Measurements from ENCODE around the gene CAMK2G. TPM values are rescaled to one million over a fixed set of nuclear protein-coding genes. Genes with fewer than 3 reads are reported as not detected.
"Not testable (repeated sequence)": the region's sequence is repeated elsewhere in the genome, so short reads cannot be mapped to it uniquely, and the experiment has no call there.

CAMK2G gene
- total RNA-seq, 1 experiment from 2014 or later = 24.0 TPM

DNA sequence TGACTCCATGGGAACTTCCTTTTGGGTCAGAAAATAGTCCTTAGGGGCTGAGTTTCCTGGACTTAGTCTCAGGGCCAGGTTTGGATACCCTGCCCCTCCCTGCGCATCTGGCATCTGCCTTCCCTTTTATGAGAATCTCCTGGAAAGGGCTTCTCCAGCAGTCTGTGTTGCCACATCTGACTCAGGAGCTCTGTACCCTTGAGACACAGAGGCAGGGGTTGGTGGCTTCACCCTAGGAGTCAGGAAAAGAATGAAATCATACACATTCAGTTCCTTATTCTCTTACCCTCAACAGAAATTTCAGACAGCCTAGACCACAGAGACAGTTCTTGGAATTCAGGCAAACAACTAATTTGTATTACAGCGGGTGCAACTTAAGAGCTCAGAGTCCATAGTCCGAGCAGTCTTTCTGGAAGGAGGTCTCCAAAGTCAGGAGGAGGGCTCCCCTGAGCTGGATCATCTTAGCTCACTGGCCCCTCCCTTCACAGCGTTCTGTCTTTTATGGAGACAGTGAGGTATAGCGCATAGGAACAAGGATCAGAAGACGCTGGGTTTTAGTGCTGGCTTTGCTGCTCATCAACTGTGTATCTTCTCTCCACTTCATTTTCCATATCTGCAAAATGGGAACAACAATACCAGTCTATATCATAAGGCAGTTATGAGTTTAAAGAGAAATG, 33.6 kb upstream of the CAMK2G start:
- Histone ChIP-seq H3K27me3 (no peaks in the 10 kb centered on the region), H3K36me3 (peaks cover 17% of the 10 kb centered on the region), H3K9me3 (no peaks in the 10 kb centered on the region), H3K4me3 (no peak overlapping the region)
- DNase-seq = peak; percentile 86

DNA sequence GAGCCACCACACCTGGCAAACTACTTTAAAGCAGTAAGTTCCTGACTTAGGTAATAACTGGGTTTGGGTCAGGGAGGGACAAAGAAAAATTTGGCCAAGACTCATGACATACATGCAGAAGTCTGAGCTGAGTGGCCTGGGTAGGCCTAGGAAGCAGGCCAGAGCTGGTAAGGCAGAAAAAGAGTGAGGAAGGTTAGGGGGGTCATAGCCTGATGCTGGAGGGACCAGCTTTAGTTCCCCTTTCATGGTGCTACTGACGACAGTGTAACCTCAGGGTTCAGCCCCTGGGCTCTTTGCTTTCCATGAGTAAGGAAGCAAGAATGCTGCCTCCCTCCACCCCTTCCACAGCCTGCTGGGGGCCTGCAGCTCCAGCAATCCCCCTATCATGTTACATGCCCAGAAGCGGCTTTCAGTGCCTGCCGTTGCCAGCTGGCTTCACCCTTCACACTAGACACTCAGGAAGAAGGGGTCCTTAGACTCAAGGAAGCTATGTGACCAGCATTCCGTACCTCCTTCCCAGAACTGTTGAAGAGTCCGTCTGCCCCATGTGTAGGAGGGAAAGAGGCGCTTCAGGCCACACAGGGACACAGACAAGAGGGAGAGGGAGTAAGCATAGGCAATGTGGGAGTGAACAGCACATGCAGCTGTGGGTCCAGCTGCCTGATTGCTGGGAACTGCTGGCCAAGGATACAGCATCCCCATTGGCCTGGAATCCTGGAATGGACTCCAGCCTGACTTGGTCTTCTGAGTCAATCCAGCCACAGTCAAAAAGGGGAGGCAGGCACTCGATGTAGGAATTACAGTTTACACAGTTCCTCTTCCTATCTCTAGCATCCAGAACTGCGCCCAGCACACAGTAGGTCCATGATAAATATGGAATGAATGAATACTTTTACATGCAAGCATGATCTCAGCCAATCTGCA, 32.4 kb upstream of the CAMK2G start:
- DNase-seq = peak; percentile 97
- Histone ChIP-seq H3K4me3 (no peak overlapping the region), H3K27me3 (no peaks in the 10 kb centered on the region), H3K36me3 (peaks cover 5% of the 10 kb centered on the region), H3K9me3 (no peaks in the 10 kb centered on the region)

DNA sequence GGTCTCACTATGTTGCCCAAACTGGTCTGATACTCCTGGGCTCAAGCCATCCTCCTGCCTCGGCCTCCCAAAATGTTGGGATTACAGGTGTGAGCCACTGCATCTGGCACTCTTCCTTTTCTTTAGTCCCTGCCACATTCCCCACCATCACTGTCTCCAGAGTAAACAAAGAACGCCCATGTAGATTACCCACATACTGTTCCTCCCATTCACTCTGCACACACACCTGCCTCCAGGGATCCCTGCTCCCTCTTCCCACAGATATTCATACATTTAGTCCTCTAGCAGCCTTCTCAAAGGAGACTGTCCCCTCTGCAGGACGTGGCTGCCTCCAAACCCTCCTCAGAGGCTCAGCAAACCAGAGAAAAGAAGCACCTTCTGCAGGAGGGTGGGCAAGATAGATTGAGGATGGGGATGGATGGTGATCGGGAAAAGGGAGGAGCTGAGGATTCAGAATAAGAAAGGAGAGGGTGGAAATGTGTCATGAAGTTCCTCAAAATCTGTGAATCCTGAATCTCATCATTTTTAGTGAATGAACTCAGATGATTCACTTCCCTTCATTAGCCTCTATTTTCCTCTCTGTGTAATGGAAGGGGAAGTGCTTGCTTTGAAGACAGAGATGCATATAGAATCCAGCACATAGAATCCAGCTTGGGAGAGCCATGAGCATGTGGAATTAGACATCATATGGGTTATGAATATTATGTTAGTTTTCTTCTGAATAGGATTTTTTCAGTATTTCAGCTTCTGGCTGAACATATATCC, 31.1 kb upstream of the CAMK2G start:
- no peaks in the 10 kb centered on the region for H3K36me3 ChIP-seq
- no peaks in the 10 kb centered on the region for H3K9me3 ChIP-seq
- H3K27me3 ChIP-seq = no peaks in the 10 kb centered on the region
- no peak overlapping the region for H3K4me3 ChIP-seq
- no peak for DNase-seq

GRCh38 chr10:73902351-73902750, 28.0 kb upstream of the CAMK2G start:
- no peak for DNase-seq
- no peaks in the 10 kb centered on the region for H3K27me3 ChIP-seq
- H3K36me3 ChIP-seq = no peaks in the 10 kb centered on the region
- H3K9me3 ChIP-seq = no peaks in the 10 kb centered on the region
- no peak overlapping the region for H3K4me3 ChIP-seq

- no peak for DNase-seq
- Histone ChIP-seq H3K27me3 (no peaks in the 10 kb centered on the region), H3K4me3 (no peak overlapping the region), H3K9me3 (no peaks in the 10 kb centered on the region), H3K36me3 (no peaks in the 10 kb centered on the region)
Observed at GRCh38 chr10:73901261-73901660, 26.9 kb upstream of the CAMK2G start.

- no peaks in the 10 kb centered on the region for H3K27me3 ChIP-seq
- H3K36me3 ChIP-seq = no peaks in the 10 kb centered on the region
- DNase-seq = no peak
- H3K9me3 ChIP-seq = no peaks in the 10 kb centered on the region
- no peak overlapping the region for H3K4me3 ChIP-seq
Observed at GRCh38 chr10:73900064-73900463, 25.7 kb upstream of the CAMK2G start.

DNA sequence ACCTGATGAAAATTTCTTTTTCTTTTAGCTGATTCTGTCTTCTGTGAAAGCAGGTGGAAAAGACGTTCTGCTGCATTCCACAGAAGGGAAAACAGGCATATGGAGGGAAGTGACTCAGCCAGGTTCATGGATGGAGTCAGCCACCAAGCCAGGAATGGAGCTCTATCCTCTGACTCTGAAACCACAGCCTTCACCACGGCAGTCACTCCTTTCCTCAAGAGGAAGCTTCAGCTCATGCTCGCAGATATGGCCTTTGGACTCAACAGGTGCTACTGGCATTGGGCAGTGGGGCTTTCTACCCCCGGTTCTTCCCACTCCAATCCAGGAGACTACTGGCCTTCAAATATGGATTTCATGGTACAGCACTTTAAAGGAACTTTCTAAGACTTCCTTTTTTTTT, 25.1 kb upstream of the CAMK2G start:
- Histone ChIP-seq H3K4me3 (no peak overlapping the region), H3K36me3 (no peaks in the 10 kb centered on the region), H3K9me3 (no peaks in the 10 kb centered on the region), H3K27me3 (no peaks in the 10 kb centered on the region)
- DNase-seq = peak; percentile 83

DNA sequence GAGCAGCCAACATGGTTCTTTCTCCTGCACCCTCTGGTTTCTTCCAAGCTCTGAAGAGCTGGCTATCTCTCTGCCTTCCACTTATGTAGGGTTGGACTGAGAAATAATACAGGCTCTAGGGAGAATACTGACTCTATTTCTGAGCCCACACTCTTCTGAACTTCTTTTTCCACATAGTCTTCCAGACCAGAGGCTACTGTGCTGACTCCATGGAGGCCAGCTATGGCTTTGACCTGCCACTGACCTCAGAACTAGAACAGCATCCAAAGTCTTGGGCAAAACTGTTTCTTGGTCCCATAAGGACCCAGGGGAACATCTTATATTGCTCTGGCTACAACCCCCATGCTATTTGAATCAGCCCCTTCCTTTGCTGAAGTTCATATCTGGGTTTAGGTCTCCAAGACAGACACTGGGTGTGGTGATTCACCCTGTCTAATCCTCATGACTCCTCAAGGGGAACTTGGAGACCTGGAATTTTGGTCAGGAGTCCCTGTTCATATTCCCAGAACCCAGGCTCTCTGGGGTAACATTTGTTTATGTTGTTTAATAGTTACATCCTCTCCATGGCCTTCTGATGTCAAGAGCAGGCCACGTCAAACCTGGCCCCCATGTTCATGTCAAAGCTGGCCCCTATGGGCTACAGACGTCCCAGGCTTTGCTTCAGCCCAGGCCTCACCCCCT, 24.5 kb upstream of the CAMK2G start:
- no peak overlapping the region for H3K4me3 ChIP-seq
- DNase-seq = peak; percentile 40
- H3K9me3 ChIP-seq = no peaks in the 10 kb centered on the region
- H3K36me3 ChIP-seq = no peaks in the 10 kb centered on the region
- no peaks in the 10 kb centered on the region for H3K27me3 ChIP-seq

DNA sequence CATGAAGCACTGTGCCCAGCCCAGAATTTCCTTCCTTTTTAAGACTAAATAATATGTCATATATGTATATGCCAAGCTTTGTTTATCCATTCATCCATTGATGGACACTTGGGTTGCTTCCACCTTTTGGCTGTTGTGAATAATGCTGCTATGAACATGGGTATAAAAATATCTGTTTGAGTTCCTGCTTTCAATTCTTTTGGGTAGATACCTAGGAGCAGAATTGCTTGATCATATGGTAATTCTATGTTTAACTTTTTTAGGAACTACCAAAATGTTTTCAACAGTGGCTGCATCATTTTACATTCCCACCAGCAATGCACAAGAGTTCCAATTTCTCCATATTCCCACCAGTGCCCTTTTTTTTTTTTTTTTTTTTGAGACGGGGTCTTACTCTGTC, 23.3 kb upstream of the CAMK2G start:
- Histone ChIP-seq H3K4me3 (no peak overlapping the region), H3K27me3 (no peaks in the 10 kb centered on the region), H3K36me3 (no peaks in the 10 kb centered on the region), H3K9me3 (no peaks in the 10 kb centered on the region)
- peak; percentile 47 for DNase-seq

GRCh38 chr10:73895381-73895780, 21.0 kb upstream of the CAMK2G start:
- H3K4me3 ChIP-seq, H3K36me3 ChIP-seq, H3K9me3 ChIP-seq, H3K27me3 ChIP-seq, DNase-seq: not testable (repeated sequence)

- Histone ChIP-seq H3K9me3 (no peaks in the 10 kb centered on the region), H3K27me3 (no peaks in the 10 kb centered on the region), H3K4me3 (no peak overlapping the region), H3K36me3 (no peaks in the 10 kb centered on the region)
- DNase-seq = peak; percentile 93
Observed at GRCh38 chr10:73894245-73894971, 20.1 kb upstream of the CAMK2G start.

- no peaks in the 10 kb centered on the region for H3K27me3 ChIP-seq
- no peak overlapping the region for H3K4me3 ChIP-seq
- no peaks in the 10 kb centered on the region for H3K36me3 ChIP-seq
- no peak for DNase-seq
- H3K9me3 ChIP-seq = no peaks in the 10 kb centered on the region
Observed at GRCh38 chr10:73893426-73893825, 19.1 kb upstream of the CAMK2G start.

GRCh38 chr10:73892310-73893030, 18.1 kb upstream of the CAMK2G start:
- no peaks in the 10 kb centered on the region for H3K27me3 ChIP-seq
- H3K4me3 ChIP-seq = no peak overlapping the region
- H3K36me3 ChIP-seq = no peaks in the 10 kb centered on the region
- H3K9me3 ChIP-seq = no peaks in the 10 kb centered on the region
- no peak for DNase-seq

GRCh38 chr10:73891540-73891939, 17.2 kb upstream of the CAMK2G start:
- no peaks in the 10 kb centered on the region for H3K9me3 ChIP-seq
- no peaks in the 10 kb centered on the region for H3K36me3 ChIP-seq
- H3K27me3 ChIP-seq = no peaks in the 10 kb centered on the region
- no peak overlapping the region for H3K4me3 ChIP-seq
- DNase-seq = no peak

GRCh38 chr10:73890830-73891229, 16.5 kb upstream of the CAMK2G start:
- not testable (repeated sequence) for DNase-seq, H3K36me3 ChIP-seq, H3K9me3 ChIP-seq, H3K4me3 ChIP-seq, H3K27me3 ChIP-seq

DNA sequence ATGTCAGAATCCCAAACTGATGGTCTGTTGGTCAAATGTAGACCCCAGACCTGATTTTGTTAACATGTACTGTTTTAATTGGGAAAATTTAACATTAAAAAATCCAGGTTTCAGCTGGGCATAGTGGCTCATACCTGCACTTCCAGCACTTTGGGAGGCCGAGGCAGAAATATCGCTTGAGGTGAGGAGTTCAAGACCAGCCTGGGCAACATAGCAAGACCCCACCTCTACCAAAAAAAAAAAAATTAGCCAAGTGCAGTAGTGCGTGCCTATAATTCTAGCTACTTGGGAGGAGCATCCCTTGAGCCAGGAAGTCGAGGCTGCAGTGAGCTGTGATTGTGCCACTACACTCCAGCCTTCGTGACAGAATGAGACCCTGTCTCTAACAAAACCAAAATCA, 15.9 kb upstream of the CAMK2G start:
- Histone ChIP-seq H3K27me3 (no peaks in the 10 kb centered on the region), H3K36me3 (no peaks in the 10 kb centered on the region), H3K9me3 (no peaks in the 10 kb centered on the region)

More for the DNA sequence above, 15.9 kb upstream of the CAMK2G start:
- H3K4me3 ChIP-seq = no peak overlapping the region
- DNase-seq = no peak
